H9 (cell line): ENCODE results near the gene KLHL12. TPM values are rescaled to one million over a fixed set of nuclear protein-coding genes. Genes with fewer than 3 reads are reported as not detected.

Source experiments
- DNase-seq: peaks from one replicate; pipeline ENCODE4 v3.0.0-alpha.2; 2017
- H2AFZ ChIP-seq: one replicate; pipeline ENCODE4 v1.6.1; 2013; ENCODE audit warnings: mild to moderate bottlenecking, low read length, control low read depth, moderate library complexity
- H2AK5ac ChIP-seq: 2 replicates; pipeline ENCODE4 v1.6.1; 2013; ENCODE audit warnings: low read length, control low read depth, mixed read lengths; ENCODE audit not compliant: insufficient read length
- H2BK120ac ChIP-seq: one replicate; pipeline ENCODE4 v1.6.1; 2013; ENCODE audit warnings: low read depth, mild to moderate bottlenecking, low read length, control low read depth, inconsistent platforms; ENCODE audit not compliant: poor library complexity, severe bottlenecking
- H2BK12ac ChIP-seq: 2 replicates; pipeline ENCODE4 v1.6.1; 2013; ENCODE audit warnings: low read length, control low read depth, mixed read lengths, low read depth; ENCODE audit not compliant: insufficient read length
- H2BK15ac ChIP-seq: 2 replicates; pipeline ENCODE4 v1.6.1; 2013; ENCODE audit warnings: low read depth, low read length, control low read depth
- H2BK20ac ChIP-seq: one replicate; pipeline ENCODE4 v1.6.1; 2013; ENCODE audit warnings: low read depth, mild to moderate bottlenecking, low read length, control low read depth, inconsistent platforms; ENCODE audit not compliant: poor library complexity, severe bottlenecking
- H2BK5ac ChIP-seq: 2 replicates; pipeline ENCODE4 v1.6.1; 2013; ENCODE audit warnings: low read length, control low read depth, mixed read lengths; ENCODE audit not compliant: insufficient read length
- H3K14ac ChIP-seq: 2 replicates; pipeline ENCODE4 v1.6.1; 2013; ENCODE audit warnings: low read length, control low read depth; ENCODE audit not compliant: insufficient read depth
- H3K18ac ChIP-seq: 2 replicates; pipeline ENCODE4 v1.6.1; 2013; ENCODE audit warnings: low read depth, mild to moderate bottlenecking, mixed read lengths, low read length, control low read depth; ENCODE audit not compliant: insufficient read length
- H3K23ac ChIP-seq: 2 replicates; pipeline ENCODE4 v1.6.1; 2013; ENCODE audit warnings: low read length, control low read depth, mixed read lengths, low read depth; ENCODE audit not compliant: insufficient read length
- H3K23me2 ChIP-seq: 2 replicates; pipeline ENCODE4 v1.6.1; 2013; ENCODE audit warnings: low read depth, mild to moderate bottlenecking, mixed read lengths, low read length, control low read depth; ENCODE audit not compliant: insufficient read length, poor library complexity, severe bottlenecking
- H3K27ac ChIP-seq: 2 replicates; pipeline ENCODE4 v1.5.1; 2013; ENCODE audit warnings: low read length, control low read depth, mixed read lengths, low read depth; ENCODE audit not compliant: insufficient read length
- H3K27me3 ChIP-seq: 2 replicates; pipeline ENCODE4 v1.6.1; 2013; ENCODE audit warnings: low read length, control low read depth, inconsistent platforms; ENCODE audit not compliant: insufficient read depth
- H3K4ac ChIP-seq: 2 replicates; pipeline ENCODE4 v1.6.1; 2013; ENCODE audit warnings: low read depth, mild to moderate bottlenecking, control low read depth, inconsistent platforms, low read length, moderate library complexity
- H3K4me1 ChIP-seq: 2 replicates; pipeline ENCODE4 v1.6.1; 2013; ENCODE audit warnings: low read length, control low read depth, inconsistent platforms; ENCODE audit not compliant: insufficient read depth
- H3K4me2 ChIP-seq: 2 replicates; pipeline ENCODE4 v1.6.1; 2013; ENCODE audit warnings: low read length, control low read depth, mixed read lengths; ENCODE audit not compliant: insufficient read length, insufficient read depth
- H3K56ac ChIP-seq: 2 replicates; pipeline ENCODE4 v1.6.1; 2013; ENCODE audit warnings: low read depth, mild to moderate bottlenecking, mixed read lengths, low read length, control low read depth; ENCODE audit not compliant: insufficient read length
- H3K79me1 ChIP-seq: 2 replicates; pipeline ENCODE4 v1.6.1; 2013; ENCODE audit warnings: low read depth, mild to moderate bottlenecking, moderate library complexity, low read length, control low read depth, inconsistent platforms; ENCODE audit not compliant: insufficient read depth, poor library complexity, severe bottlenecking
- H3K79me2 ChIP-seq: 2 replicates; pipeline ENCODE4 v1.6.1; 2013; ENCODE audit warnings: low read length, control low read depth, inconsistent platforms; ENCODE audit not compliant: insufficient read depth
- H3K9ac ChIP-seq: 2 replicates; pipeline ENCODE4 v1.6.1; 2013; ENCODE audit warnings: low read length, control low read depth, mixed read lengths; ENCODE audit not compliant: insufficient read length; ENCODE audit errors: extremely low read depth
- H3K9me3 ChIP-seq: one replicate; pipeline ENCODE4 v1.6.1; 2013; ENCODE audit warnings: low read depth, low read length, inconsistent platforms; ENCODE audit not compliant: control insufficient read depth
- H3T11ph ChIP-seq: one replicate; pipeline ENCODE4 v1.6.1; 2013; ENCODE audit warnings: mild to moderate bottlenecking, low read length, control low read depth, inconsistent platforms
- H4K20me1 ChIP-seq: one replicate; pipeline ENCODE4 v1.6.1; 2013; ENCODE audit not compliant: control insufficient read depth, insufficient read length, insufficient read depth
- H4K5ac ChIP-seq: 2 replicates; pipeline ENCODE4 v1.6.1; 2013; ENCODE audit warnings: low read depth, mild to moderate bottlenecking, mixed read lengths, low read length, control low read depth; ENCODE audit not compliant: insufficient read length
- H4K8ac ChIP-seq: replicated peaks from 2 replicates; pipeline ENCODE4 v1.6.1; 2013; ENCODE audit warnings: low read length, control low read depth, mixed read lengths, low read depth; ENCODE audit not compliant: insufficient read length
- H4K91ac ChIP-seq: 2 replicates; pipeline ENCODE4 v1.6.1; 2013; ENCODE audit warnings: low read depth, mild to moderate bottlenecking, moderate library complexity, mixed read lengths, low read length, control low read depth; ENCODE audit not compliant: insufficient read length
- H3K27ac Mint-ChIP-seq, 3 experiments: 2 replicates in 2 of 3; 3 replicates in 1 of 3; pipeline ENCODE4 v1.8.0; 2020 to 2021; ENCODE audit warnings: mixed read lengths in 3 of 3, mild to moderate bottlenecking in 1 of 3, moderate library complexity in 1 of 3
- H3K27me3 Mint-ChIP-seq: 2 replicates; pipeline ENCODE4 v1.8.0; 2021; ENCODE audit warnings: low read depth, mild to moderate bottlenecking, moderate library complexity, mixed read lengths
- H3K36me3 Mint-ChIP-seq, 3 experiments: 2 replicates in 2 of 3; 3 replicates in 1 of 3; pipeline ENCODE4 v1.8.0; 2020 to 2021; ENCODE audit warnings: low read depth in 3 of 3, mixed read lengths in 3 of 3; ENCODE audit not compliant: insufficient read depth in 1 of 3
- H3K4me1 Mint-ChIP-seq, 2 experiments: 2 replicates each; pipeline ENCODE4 v1.8.0; 2020; ENCODE audit warnings: mixed read lengths in 2 of 2
- H3K4me3 Mint-ChIP-seq, 2 experiments: 2 replicates in 1 of 2; 3 replicates in 1 of 2; pipeline ENCODE4 v1.8.0; 2020 to 2021; ENCODE audit warnings: mild to moderate bottlenecking in 2 of 2, mixed read lengths in 2 of 2, moderate library complexity in 1 of 2
- H3K9me3 Mint-ChIP-seq, 2 experiments: 2 replicates in 1 of 2; 3 replicates in 1 of 2; pipeline ENCODE4 v1.8.0; 2020; ENCODE audit warnings: mild to moderate bottlenecking in 2 of 2, mixed read lengths in 2 of 2, moderate library complexity in 1 of 2
- WGBS: extraction: QIAGEN DNeasy Blood & Tissue Kit; methylation state at CpG from one replicate; pipeline ENCODE4 v1.1.7; 2013; ENCODE audit warnings: missing lambda C conversion rate, low lambda C conversion rate, mixed read lengths; ENCODE audit not compliant: insufficient read length; ENCODE audit errors: extremely low coverage; 5-methylcytosine and 5-hydroxymethylcytosine counted together
- total RNA-seq: library from RNA; stranded (reverse); gene quantifications from 2 replicates; pipeline ENCODE4 v1.2.1, GENCODE V29; 2021
- TF ChIP-seq, protein P1 (sequence below): fragments of 200-600 bp; sonication (generic); conservative IDR thresholded peaks from 3 replicates; pipeline ENCODE4 v1.8.0; 2021; ENCODE audit warnings: antibody characterized with exemption, mild to moderate bottlenecking

Gene KLHL12
- total RNA-seq, 1 experiment from 2014 or later: 38.4 TPM

- Histone ChIP-seq H4K5ac (no peak overlapping the region), H3K18ac (no peak overlapping the region), H3K9me3 (no peaks in the 10 kb centered on the region), H3K9ac (no peak overlapping the region), H2BK15ac (no peak overlapping the region), H3T11ph (no peak overlapping the region), H3K56ac (no peak overlapping the region), H4K8ac (no peak overlapping the region), H3K4me2 (no peak overlapping the region), H3K79me2 (no peaks in the 10 kb centered on the region), H3K14ac (no peak overlapping the region), H2BK5ac (no peak overlapping the region), H4K20me1 (no peaks in the 10 kb centered on the region), H4K91ac (no peak overlapping the region), H3K23ac (no peak overlapping the region), H3K4ac (no peak overlapping the region), H2AK5ac (no peak overlapping the region), H3K4me1 (no peaks in the 10 kb centered on the region), H2BK12ac (no peak overlapping the region), H2BK20ac (no peak overlapping the region), H3K27ac (no peak overlapping the region), H3K79me1 (no peaks in the 10 kb centered on the region), H3K27me3 (no peaks in the 10 kb centered on the region), H2AFZ (no peak overlapping the region), H3K23me2 (peaks cover 6% of the 10 kb centered on the region), H2BK120ac (no peak overlapping the region)
- Mint-ChIP-seq H3K9me3 (no peaks in the 10 kb centered on the region; a peak in 1 of 5 replicates), H3K27me3 (peaks cover 14% of the 10 kb centered on the region), H3K4me3 (peak overlapping the region; percentile 26 to 83; a peak in 4 of 5 replicates), H3K4me1 (peaks cover 16 to 19% of the 10 kb centered on the region in 2 experiments), H3K36me3 (peaks cover 2 to 8% (median 5%) of the 10 kb centered on the region in 3 experiments; a peak in 3 of 7 replicates), H3K27ac (no peak overlapping the region)
- TF ChIP-seq, protein P1, sequence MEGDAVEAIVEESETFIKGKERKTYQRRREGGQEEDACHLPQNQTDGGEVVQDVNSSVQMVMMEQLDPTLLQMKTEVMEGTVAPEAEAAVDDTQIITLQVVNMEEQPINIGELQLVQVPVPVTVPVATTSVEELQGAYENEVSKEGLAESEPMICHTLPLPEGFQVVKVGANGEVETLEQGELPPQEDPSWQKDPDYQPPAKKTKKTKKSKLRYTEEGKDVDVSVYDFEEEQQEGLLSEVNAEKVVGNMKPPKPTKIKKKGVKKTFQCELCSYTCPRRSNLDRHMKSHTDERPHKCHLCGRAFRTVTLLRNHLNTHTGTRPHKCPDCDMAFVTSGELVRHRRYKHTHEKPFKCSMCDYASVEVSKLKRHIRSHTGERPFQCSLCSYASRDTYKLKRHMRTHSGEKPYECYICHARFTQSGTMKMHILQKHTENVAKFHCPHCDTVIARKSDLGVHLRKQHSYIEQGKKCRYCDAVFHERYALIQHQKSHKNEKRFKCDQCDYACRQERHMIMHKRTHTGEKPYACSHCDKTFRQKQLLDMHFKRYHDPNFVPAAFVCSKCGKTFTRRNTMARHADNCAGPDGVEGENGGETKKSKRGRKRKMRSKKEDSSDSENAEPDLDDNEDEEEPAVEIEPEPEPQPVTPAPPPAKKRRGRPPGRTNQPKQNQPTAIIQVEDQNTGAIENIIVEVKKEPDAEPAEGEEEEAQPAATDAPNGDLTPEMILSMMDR: no peak
- WGBS: no CpG with 5 or more reads among the region's 3 CpGs
- no peak for DNase-seq
Observed at GRCh38 chr1:202965422-202965821, 38.4 kb upstream of the KLHL12 start.
